GM21447 (cell line): ENCODE data around the gene URB1.
"Not testable (repeated sequence)": the region's sequence is repeated elsewhere in the genome, so short reads cannot be mapped to it uniquely, and the experiment has no call there.

Experiments
- ATAC-seq: cut with Tn5 transposase; IDR thresholded peaks from one replicate; pipeline ENCODE4 v1.9.1; 2021; ENCODE audit not compliant: unreplicated experiment

URB1 gene

GRCh38 chr21:32392880-32393676, at the start of gene URB1:
Gene URB1 (minus strand): TSS chr21:32393012. CDS start chr21:32392910, 102 bp downstream.
- ATAC-seq, result peak; percentile 96

GRCh38 chr21:32437729-32438128, 44.9 kb upstream of the URB1 start:
- ATAC-seq, result no peak

- not testable (repeated sequence) for ATAC-seq
Measured at GRCh38 chr21:32432982-32433660, 40.3 kb upstream of the URB1 start.

- ATAC-seq, result no peak
Measured at GRCh38 chr21:32427958-32428623, 35.3 kb upstream of the URB1 start.

GRCh38 chr21:32426592-32427051, 33.8 kb upstream of the URB1 start:
- ATAC-seq, result no peak

- no peak for ATAC-seq
Measured at GRCh38 chr21:32426066-32426465, 33.3 kb upstream of the URB1 start.

GRCh38 chr21:32425628-32426027, 32.8 kb upstream of the URB1 start:
- no peak for ATAC-seq

- ATAC-seq, result no peak
Measured at GRCh38 chr21:32424674-32425073, 31.9 kb upstream of the URB1 start.

- ATAC-seq, result no peak
Measured at GRCh38 chr21:32424191-32424535, 31.4 kb upstream of the URB1 start.

- no peak for ATAC-seq
Measured at GRCh38 chr21:32423320-32424190, 30.7 kb upstream of the URB1 start.

- ATAC-seq, result no peak
Measured at GRCh38 chr21:32422064-32422463, 29.3 kb upstream of the URB1 start.

- no peak for ATAC-seq
Measured at GRCh38 chr21:32418146-32418545, 25.3 kb upstream of the URB1 start.

GRCh38 chr21:32415451-32416398, 22.9 kb upstream of the URB1 start:
- ATAC-seq, result no peak

GRCh38 chr21:32414579-32415358, 22.0 kb upstream of the URB1 start:
- no peak for ATAC-seq

- ATAC-seq, result no peak
Measured at GRCh38 chr21:32413697-32414578, 21.1 kb upstream of the URB1 start.

GRCh38 chr21:32413015-32413504, 20.2 kb upstream of the URB1 start:
- no peak for ATAC-seq

GRCh38 chr21:32412162-32413014, 19.6 kb upstream of the URB1 start, which contains the start of gene EVA1C:
Gene EVA1C (plus strand): TSS chr21:32412706. CDS start chr21:32412854, 148 bp downstream.
- no peak for ATAC-seq
